Psoas muscle (tissue), 8 donors: ENCODE measurements around the gene CKS1B. TPM values are rescaled to one million over a fixed set of nuclear protein-coding genes. Genes with fewer than 3 reads are reported as not detected.
A peak's percentile ranks its signal among the peaks of the same experiment; 100 is the strongest.
"Not testable (repeated sequence)": the region's sequence is repeated elsewhere in the genome, so short reads cannot be mapped to it uniquely, and the experiment has no call there.

Experiments used
- ATAC-seq, 4 donors: fragments of 200-7000 bp; cut with Tn5 transposase; one replicate each; pipeline ENCODE4 v1.9.1; 2020; ENCODE audit warnings: moderate library complexity in 3 of 4, mild to moderate bottlenecking in 2 of 4
- DNase-seq, 2 donors: peaks; one replicate each; pipeline ENCODE4 v3.0.0-alpha.2; 2020
- H3K27ac ChIP-seq: fragments of 200-600 bp; one replicate; pipeline ENCODE4 v1.8.0; 2022
- H3K27me3 ChIP-seq, 3 donors: fragments of 200-600 bp in 1 of 3; one replicate each; pipeline versions ENCODE4 v1.6.1 to v1.8.0; 2013 to 2022; ENCODE audit warnings: low read length in 2 of 3, mild to moderate bottlenecking in 2 of 3, moderate library complexity in 1 of 3; ENCODE audit not compliant: insufficient read depth in 3 of 3
- H3K36me3 ChIP-seq, 2 donors: fragments of 200-600 bp in 1 of 2; one replicate each; pipeline versions ENCODE4 v1.6.1 to v1.8.0; 2013 to 2022; ENCODE audit warnings: low read depth in 1 of 2, mild to moderate bottlenecking in 1 of 2, moderate library complexity in 1 of 2; ENCODE audit not compliant: insufficient read depth in 1 of 2
- H3K4me1 ChIP-seq: fragments of 200-600 bp; one replicate; pipeline ENCODE4 v1.8.0; 2022
- H3K4me3 ChIP-seq: fragments of 200-600 bp; one replicate; pipeline ENCODE4 v1.8.0; 2022; ENCODE audit warnings: mild to moderate bottlenecking
- H3K9me3 ChIP-seq: fragments of 200-600 bp; one replicate; pipeline ENCODE4 v1.8.0; 2022
- CTCF ChIP-seq: fragments of 200-600 bp; IDR thresholded peaks from one replicate; pipeline ENCODE4 v1.8.0; 2022; ENCODE audit warnings: antibody characterized with exemption
- WGBS, 3 donors: extraction: QIAGEN DNeasy Blood & Tissue Kit; methylation state at CpG; one replicate each; pipeline versions ENCODE4 v1.1.6 to v1.1.7; 2013; 5-methylcytosine and 5-hydroxymethylcytosine counted together
- intact Hi-C, 2 donors: fragments of 100-400 bp; cut with DNase I; formaldehyde crosslinking; loops; one replicate each; pipeline versions ENCODE4 v1.11.0 to v1.14.2; 2022
- polyA plus RNA-seq, 3 donors: library from polyadenylated mRNA; stranded (reverse); fragments of 200-250 nt; gene quantifications; one replicate each; pipeline ENCODE4 v1.2.3, GENCODE V29; 2013
- total RNA-seq, 4 donors: library from RNA; stranded (reverse); fragmentation: NEBNext Ultra II Directional in 2 of 4; extraction: Animal tissue kit (Norgen Biotek cat#: 25700) in 2 of 4; gene quantifications; one replicate each; pipeline versions ENCODE4 v1.2.1 to v1.2.4, GENCODE V29; 2021 to 2023
- donor health status: healthy with polysubstance abuse.
- donor health status: DM: no; HTN: no; CAD: no; lungs with moderate emphysema.
- donor health status: Bipolar disorder and iron deficiency.
- donor health status: healthy.
- donor health status: DM: yes; HTN: yes; CAD: no.
- donor health status: DM: no; HTN: no; CAD: no.
- donor health status: DM: no; HTN: no; CAD: no.
- donor health status: DM: yes; HTN: yes; CAD: no.

The CKS1B gene
- total and polyA plus RNA-seq, 7 donors, result 5.5 to 48.1 (median 12.1) TPM

- no peak for DNase-seq
- H3K27me3 ChIP-seq, result no peaks in the 10 kb centered on the region
- peaks cover 3 to 11% of the 10 kb centered on the region in 2 donors for H3K36me3 ChIP-seq
- H3K27ac ChIP-seq, result no peak overlapping the region
- no peak for ATAC-seq
- 92 to 99% (median 96%) methylated on average over 3 of the region's 3 CpGs for WGBS, 3 donors
- H3K4me3 ChIP-seq, result no peak overlapping the region
- intact Hi-C loops, result no loop called here
- no peaks in the 10 kb centered on the region for H3K9me3 ChIP-seq
- TF ChIP-seq CTCF, result no peak
- peaks cover 21% of the 10 kb centered on the region for H3K4me1 ChIP-seq
Observed at GRCh38 chr1:154978360-154978759, 3.9 kb downstream of the CKS1B start.

- no peak for TF ChIP-seq CTCF
- Histone ChIP-seq H3K27me3 (no peaks in the 10 kb centered on the region), H3K27ac (peak overlapping the region; percentile 32), H3K4me1 (peaks cover 17% of the 10 kb centered on the region), H3K9me3 (no peaks in the 10 kb centered on the region), H3K4me3 (peak overlapping the region; percentile 72), H3K36me3 (peaks cover 3 to 11% of the 10 kb centered on the region in 2 donors)
- WGBS, 3 donors, result 55 to 70% (median 69%) methylated on average over 4 to 6 of the region's 6 CpGs
- intact Hi-C loops, result no loop called here
- DNase-seq (no peak), ATAC-seq (no peak)
Observed at GRCh38 chr1:154982341-154982740, 7.9 kb downstream of the CKS1B start.

- H3K4me3 ChIP-seq, result peak within 1 kb of the TSS; percentile 72
- no peak for TF ChIP-seq CTCF
- peak; percentile 99 to 100 (median 100) for ATAC-seq
Observed at GRCh38 chr1:154982897-154983648, 8.6 kb downstream of the CKS1B start, which contains the start of gene FLAD1. Gene FLAD1 (plus strand): TSS chr1:154983344. CDS start chr1:154983695, 351 bp downstream.

GRCh38 chr1:154983776-154984466 is 9.4 kb downstream of the CKS1B start:
- intact Hi-C loops, result no loop called here
- peaks cover 3 to 18% of the 10 kb centered on the region in 2 donors for H3K36me3 ChIP-seq
- H3K27me3 ChIP-seq, result no peaks in the 10 kb centered on the region
- DNase-seq (peak; percentile 9 to 49), ATAC-seq (no peak)
- peaks cover 22% of the 10 kb centered on the region for H3K4me1 ChIP-seq
- H3K27ac ChIP-seq, result peak overlapping the region; percentile 75
- H3K9me3 ChIP-seq, result no peaks in the 10 kb centered on the region
- WGBS, 3 donors, result 13 to 17% (median 16%) methylated on average over 16 to 17 of the region's 17 CpGs
- no peak for TF ChIP-seq CTCF
- peak overlapping the region; percentile 72 for H3K4me3 ChIP-seq

More at GRCh38 chr1:154982897-154983648, 8.6 kb downstream of the CKS1B start, which contains the start of gene FLAD1:
- DNase-seq, result peak; percentile 92 to 96
- Histone ChIP-seq H3K27me3 (no peaks in the 10 kb centered on the region), H3K36me3 (peaks cover 3 to 15% of the 10 kb centered on the region in 2 donors), H3K4me1 (peaks cover 17% of the 10 kb centered on the region), H3K9me3 (no peaks in the 10 kb centered on the region), H3K27ac (peak within 1 kb of the TSS; percentile 75)
- WGBS, 3 donors, result 0 to 1% (median 0%) methylated on average over 26 of the region's 26 CpGs
- intact Hi-C loops, result no loop called here

GRCh38 chr1:154986736-154987135 is 12.3 kb downstream of the CKS1B start:
- 89 to 94% (median 89%) methylated on average over 4 of the region's 4 CpGs for WGBS, 3 donors
- H3K27ac ChIP-seq, H3K4me3 ChIP-seq, intact Hi-C loops, ATAC-seq, H3K27me3 ChIP-seq, H3K9me3 ChIP-seq: not testable (repeated sequence)
- Histone ChIP-seq H3K36me3 (peaks cover 0 to 32% of the 10 kb centered on the region in 2 donors), H3K4me1 (peaks cover 22% of the 10 kb centered on the region)
- DNase-seq, result peak in 1 of 2 donors; percentile 2
